GM19035 (cell line): ENCODE measurements around the gene DNAJC13.
A peak's percentile ranks its signal among the peaks of the same experiment; 100 is the strongest.
"Not testable (repeated sequence)": the region's sequence is repeated elsewhere in the genome, so short reads cannot be mapped to it uniquely, and the experiment has no call there.

Experiments used
- ATAC-seq: cut with Tn5 transposase; IDR thresholded peaks from one replicate; pipeline ENCODE4 v1.9.1; 2021; ENCODE audit not compliant: unreplicated experiment

The DNAJC13 gene

DNA sequence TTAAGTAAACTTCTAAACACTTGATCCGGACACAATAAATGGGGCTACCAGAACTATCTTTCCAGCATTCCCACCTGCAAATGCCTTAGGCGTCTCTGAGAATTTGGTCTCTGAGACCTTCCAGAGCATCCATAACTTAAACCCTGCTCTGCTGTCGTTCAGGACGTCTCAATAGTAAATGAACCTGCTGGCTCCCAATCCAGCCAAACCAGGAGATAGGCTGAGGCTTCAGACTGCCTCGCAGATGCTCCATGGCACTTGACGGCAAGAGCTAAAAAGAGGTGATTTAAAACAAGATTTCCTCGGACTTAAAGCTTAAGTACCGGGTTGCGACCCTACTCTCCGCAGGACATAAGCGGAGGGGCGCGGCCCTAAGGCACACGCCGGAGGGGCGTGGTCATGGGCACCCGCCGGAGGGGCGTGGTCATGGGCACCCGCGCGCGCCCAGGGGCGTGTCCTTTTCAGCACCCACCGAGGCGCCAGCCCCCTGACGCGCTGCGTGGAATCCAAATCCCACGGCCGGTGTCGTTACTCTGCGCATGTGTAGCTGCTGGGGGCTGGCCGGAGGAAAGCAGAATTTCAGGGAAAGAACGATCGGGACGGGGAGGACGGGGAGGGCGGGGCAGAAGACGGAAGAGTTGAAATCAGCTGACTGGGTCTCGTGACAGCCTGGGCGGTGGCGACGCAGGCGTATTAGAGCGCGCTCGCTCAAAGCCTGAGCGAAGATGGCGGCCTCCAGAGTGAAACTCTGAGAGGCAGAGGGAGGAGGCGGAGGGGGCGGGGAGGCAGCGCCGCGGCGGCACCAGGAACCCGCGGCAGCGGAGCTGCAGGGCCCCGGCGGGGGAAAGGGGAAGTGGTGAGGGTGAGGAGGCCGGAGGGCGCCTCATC, at the start of gene DNAJC13:
Gene DNAJC13, plus strand, starts transcription at position 696 of the 888 bp plus-strand sequence. CDS start 17,049 bp downstream, outside the sequence.
- peak; percentile 91 for ATAC-seq

- no peak for ATAC-seq
Observed at GRCh38 chr3:132368515-132368914, 48.8 kb upstream of the DNAJC13 start.

- ATAC-seq, result no peak
Observed at GRCh38 chr3:132368962-132369361, 48.3 kb upstream of the DNAJC13 start.

DNA sequence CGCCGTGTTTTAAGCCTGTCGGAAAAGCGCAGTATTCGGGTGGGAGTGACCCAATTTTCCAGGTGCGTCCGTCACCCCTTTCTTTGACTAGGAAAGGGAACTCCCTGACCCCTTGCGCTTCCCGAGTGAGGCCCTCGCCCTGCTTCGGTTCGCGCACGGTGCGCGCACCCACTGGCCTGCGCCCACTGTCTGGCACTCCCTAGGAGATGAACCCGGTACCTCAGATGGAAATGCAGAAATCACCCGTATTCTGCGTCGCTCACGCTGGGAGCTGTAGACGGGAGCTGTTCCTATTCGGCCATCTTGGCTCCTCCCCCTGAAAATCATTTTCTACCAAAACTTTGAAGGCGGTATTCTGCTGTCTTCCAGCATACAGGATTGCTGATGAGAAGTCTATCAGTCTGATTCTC, 40.4 kb upstream of the DNAJC13 start:
- not testable (repeated sequence) for ATAC-seq

- ATAC-seq, result no peak
Observed at GRCh38 chr3:132378048-132378762, 39.1 kb upstream of the DNAJC13 start.

DNA sequence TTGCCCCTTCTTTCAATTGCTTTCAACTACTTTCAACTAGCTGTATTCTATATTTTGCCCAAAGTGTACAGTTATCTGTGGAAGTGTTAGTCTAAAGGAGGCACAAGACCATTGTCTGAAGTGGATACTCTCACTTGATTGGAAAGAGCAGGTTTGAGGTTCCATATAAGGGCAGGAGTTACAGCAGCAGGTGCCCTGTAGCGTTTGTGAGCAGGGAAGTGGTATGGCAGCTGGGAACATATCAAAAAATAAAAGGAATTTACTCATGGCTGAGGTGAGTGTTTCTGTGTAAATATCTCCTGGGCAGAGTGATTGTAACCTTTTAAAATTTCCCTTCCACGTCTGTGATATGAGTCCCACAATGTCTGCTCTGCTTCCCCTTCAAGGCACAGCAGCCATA, 38.5 kb upstream of the DNAJC13 start:
- no peak for ATAC-seq

DNA sequence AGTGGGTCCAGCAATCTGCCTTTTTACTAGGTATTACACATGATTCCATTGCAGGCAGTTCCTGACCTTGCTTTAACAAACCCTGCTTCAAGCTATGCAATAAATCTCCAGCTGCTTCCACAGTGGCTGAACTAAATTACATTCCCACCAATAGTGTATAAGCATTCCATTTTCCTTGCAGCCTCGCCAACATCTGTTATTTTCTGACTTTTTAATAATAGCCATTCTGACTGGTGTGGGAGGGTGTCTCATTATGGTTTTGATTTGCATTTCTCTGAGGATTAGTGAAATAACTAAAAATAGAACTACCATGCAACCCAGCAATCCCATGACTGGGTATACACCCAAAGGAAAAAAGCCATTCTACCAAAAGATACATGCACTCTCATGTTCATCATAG, 36.4 kb upstream of the DNAJC13 start:
- ATAC-seq, result no peak

GRCh38 chr3:132381348-132381944, 35.9 kb upstream of the DNAJC13 start:
- ATAC-seq, result no peak

GRCh38 chr3:132382267-132382666, 35.0 kb upstream of the DNAJC13 start:
- ATAC-seq, result no peak

GRCh38 chr3:132382688-132383194, 34.6 kb upstream of the DNAJC13 start:
- no peak for ATAC-seq

GRCh38 chr3:132386259-132386658, 31.0 kb upstream of the DNAJC13 start:
- no peak for ATAC-seq

DNA sequence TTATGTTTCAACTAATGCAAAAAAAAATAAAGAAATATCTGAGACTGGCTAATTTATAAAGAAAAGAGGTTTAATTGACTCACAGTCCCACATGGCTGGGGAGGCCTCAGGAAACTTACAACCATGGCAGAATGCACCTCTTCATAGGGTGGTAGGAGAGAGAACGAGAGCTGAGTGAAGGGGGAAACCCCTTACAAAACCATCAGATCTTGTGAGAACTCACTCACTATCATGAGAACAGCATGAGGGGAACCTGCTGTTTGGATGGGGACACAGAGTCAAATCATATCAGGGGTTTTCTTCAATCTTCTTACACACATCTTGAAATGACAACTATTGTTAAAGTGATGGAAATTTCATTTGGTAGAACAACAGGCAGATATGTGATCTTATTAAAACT, 24.6 kb upstream of the DNAJC13 start:
- not testable (repeated sequence) for ATAC-seq

- no peak for ATAC-seq
Observed at GRCh38 chr3:132394320-132394719, 23.0 kb upstream of the DNAJC13 start.

DNA sequence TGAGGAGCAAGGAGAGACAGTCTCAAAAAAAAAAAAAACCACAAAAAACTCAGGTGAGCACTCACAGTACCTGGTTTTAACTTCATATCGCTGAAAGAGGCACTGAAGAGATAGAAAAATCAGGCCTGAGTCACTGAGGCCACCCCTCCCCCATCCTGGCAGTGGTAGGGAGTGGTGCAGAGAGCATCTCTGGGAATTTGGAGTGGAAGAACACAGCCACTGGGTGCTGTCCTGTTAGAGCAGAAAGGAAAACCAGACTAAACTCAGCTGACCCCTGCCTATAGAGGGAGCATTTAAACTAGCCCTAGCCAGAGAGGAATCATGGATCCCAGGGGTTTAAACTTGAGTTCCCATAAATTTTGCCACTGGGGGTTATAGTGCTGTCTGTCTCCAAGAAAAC, 22.2 kb upstream of the DNAJC13 start:
- ATAC-seq, result no peak

GRCh38 chr3:132396255-132396654, 21.0 kb upstream of the DNAJC13 start:
- no peak for ATAC-seq

GRCh38 chr3:132396776-132397175, 20.5 kb upstream of the DNAJC13 start:
- not testable (repeated sequence) for ATAC-seq

- ATAC-seq, result no peak
Observed at GRCh38 chr3:132399054-132399929, 18.0 kb upstream of the DNAJC13 start.

- no peak for ATAC-seq
Observed at GRCh38 chr3:132401255-132401654, 16.0 kb upstream of the DNAJC13 start.

DNA sequence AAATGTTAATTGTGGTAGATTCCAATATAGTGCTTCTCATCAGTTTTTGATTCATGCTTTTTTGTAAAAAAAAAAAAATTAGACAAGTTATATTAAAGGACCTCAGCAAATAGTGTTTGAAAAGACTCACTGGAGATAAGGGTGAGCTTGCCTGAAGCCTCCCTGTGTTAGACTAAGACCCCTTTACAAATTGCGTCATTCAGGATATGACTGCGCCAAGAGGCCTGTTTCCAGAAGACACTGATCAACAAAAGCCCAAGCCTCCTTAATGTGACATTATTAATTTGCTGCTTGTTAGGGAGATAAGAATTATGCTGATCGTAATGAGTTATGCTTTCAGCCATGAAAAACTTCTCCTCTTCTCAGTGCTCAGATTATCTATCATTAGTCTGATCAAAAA, 13.0 kb upstream of the DNAJC13 start:
- ATAC-seq, result no peak

- ATAC-seq, result no peak
Observed at GRCh38 chr3:132405188-132405587, 12.1 kb upstream of the DNAJC13 start.
